PC-9 (cell line): ENCODE results near the gene SYT11.

ENCODE experiments used
- EZH2 ChIP-seq: fragments of 200-600 bp; sonication (generic); IDR thresholded peaks from 2 replicates; pipeline ENCODE4 v1.8.0; 2017; ENCODE audit warnings: antibody characterized with exemption, low read depth
- TF ChIP-seq, protein P1 (sequence below): fragments of 200-600 bp; sonication (generic); conservative IDR thresholded peaks from 2 replicates; pipeline ENCODE4 v1.6.1; 2017; ENCODE audit warnings: mixed run types, antibody characterized with exemption, mild to moderate bottlenecking, moderate library complexity

DNA sequence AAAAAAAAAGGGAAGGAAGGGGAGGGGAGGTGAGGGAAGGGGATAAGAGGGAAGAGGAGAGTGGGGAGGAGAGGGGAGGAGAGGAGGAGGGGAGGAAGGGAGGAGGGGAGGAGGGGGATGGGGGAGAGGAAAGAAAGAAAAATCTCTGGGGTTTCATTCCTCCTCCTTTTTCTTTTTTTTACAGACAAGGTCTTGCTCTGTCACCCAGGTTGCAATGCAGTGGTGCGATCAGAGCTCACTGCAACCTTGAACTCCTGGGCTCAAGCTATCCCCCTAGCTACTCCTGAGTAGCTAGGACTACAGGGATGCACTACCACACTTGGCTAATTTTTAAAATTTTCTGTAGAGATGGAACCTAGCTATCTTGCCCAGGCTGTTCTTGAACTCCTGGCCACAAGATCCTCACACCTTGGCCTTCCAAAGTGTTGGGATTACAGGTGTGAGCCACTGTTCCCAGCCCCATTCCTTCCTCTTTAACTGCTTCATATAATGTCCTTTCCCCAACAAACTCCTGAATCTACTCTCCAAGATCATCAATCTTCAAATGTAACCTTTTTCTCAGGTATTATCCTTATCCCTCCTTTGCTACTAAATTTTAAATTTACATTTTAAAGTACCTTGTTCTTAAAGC lies 25.6 kb upstream of the SYT11 start:
- TF ChIP-seq, protein P1, sequence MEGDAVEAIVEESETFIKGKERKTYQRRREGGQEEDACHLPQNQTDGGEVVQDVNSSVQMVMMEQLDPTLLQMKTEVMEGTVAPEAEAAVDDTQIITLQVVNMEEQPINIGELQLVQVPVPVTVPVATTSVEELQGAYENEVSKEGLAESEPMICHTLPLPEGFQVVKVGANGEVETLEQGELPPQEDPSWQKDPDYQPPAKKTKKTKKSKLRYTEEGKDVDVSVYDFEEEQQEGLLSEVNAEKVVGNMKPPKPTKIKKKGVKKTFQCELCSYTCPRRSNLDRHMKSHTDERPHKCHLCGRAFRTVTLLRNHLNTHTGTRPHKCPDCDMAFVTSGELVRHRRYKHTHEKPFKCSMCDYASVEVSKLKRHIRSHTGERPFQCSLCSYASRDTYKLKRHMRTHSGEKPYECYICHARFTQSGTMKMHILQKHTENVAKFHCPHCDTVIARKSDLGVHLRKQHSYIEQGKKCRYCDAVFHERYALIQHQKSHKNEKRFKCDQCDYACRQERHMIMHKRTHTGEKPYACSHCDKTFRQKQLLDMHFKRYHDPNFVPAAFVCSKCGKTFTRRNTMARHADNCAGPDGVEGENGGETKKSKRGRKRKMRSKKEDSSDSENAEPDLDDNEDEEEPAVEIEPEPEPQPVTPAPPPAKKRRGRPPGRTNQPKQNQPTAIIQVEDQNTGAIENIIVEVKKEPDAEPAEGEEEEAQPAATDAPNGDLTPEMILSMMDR, result no peak
- TF ChIP-seq EZH2, result no peak
